Mucosa of stomach (tissue), 1 donor: ENCODE measurements around the gene SLC4A11.

Experiments used
- H3K27me3 ChIP-seq: one replicate; pipeline ENCODE4 v1.7.0; 2013; ENCODE audit warnings: mild to moderate bottlenecking, low read length; ENCODE audit not compliant: control insufficient read depth, insufficient read depth
- H3K36me3 ChIP-seq: one replicate; pipeline ENCODE4 v1.7.0; 2013; ENCODE audit warnings: low read length; ENCODE audit not compliant: control insufficient read depth, insufficient read depth
- H3K4me1 ChIP-seq: one replicate; pipeline ENCODE4 v1.7.0; 2013; ENCODE audit warnings: mild to moderate bottlenecking, low read length; ENCODE audit not compliant: control insufficient read depth, insufficient read depth
- H3K4me3 ChIP-seq: one replicate; pipeline ENCODE4 v1.7.0; 2013; ENCODE audit warnings: low read length
- H3K9ac ChIP-seq: one replicate; pipeline ENCODE4 v1.7.0; 2013; ENCODE audit warnings: mild to moderate bottlenecking, low read length, moderate library complexity
- H3K9me3 ChIP-seq: one replicate; pipeline ENCODE4 v1.7.0; 2013; ENCODE audit warnings: mild to moderate bottlenecking, low read length, moderate library complexity; ENCODE audit not compliant: control insufficient read depth
- donor health status: Pancreatic carcinoma.

Gene SLC4A11

GRCh38 chr20:3239026-3239866 is at the start of gene SLC4A11:
SLC4A11 (minus strand) TSS chr20:3239190; CDS start chr20:3239137, 53 bp downstream.
- H3K4me3 ChIP-seq = peak within 1 kb of the TSS; percentile 60
- no peaks in the 10 kb centered on the region for H3K9me3 ChIP-seq
- H3K9ac ChIP-seq = peak within 1 kb of the TSS; percentile 63
- H3K27me3 ChIP-seq = peaks cover 42% of the 10 kb centered on the region
- H3K36me3 ChIP-seq = no peaks in the 10 kb centered on the region
- peaks cover 6% of the 10 kb centered on the region for H3K4me1 ChIP-seq

GRCh38 chr20:3283222-3283820 is 44.3 kb upstream of the SLC4A11 start:
- Histone ChIP-seq H3K4me1 (no peaks in the 10 kb centered on the region), H3K36me3 (no peaks in the 10 kb centered on the region), H3K9me3 (no peaks in the 10 kb centered on the region), H3K27me3 (no peaks in the 10 kb centered on the region), H3K4me3 (no peak overlapping the region), H3K9ac (no peak overlapping the region)

DNA sequence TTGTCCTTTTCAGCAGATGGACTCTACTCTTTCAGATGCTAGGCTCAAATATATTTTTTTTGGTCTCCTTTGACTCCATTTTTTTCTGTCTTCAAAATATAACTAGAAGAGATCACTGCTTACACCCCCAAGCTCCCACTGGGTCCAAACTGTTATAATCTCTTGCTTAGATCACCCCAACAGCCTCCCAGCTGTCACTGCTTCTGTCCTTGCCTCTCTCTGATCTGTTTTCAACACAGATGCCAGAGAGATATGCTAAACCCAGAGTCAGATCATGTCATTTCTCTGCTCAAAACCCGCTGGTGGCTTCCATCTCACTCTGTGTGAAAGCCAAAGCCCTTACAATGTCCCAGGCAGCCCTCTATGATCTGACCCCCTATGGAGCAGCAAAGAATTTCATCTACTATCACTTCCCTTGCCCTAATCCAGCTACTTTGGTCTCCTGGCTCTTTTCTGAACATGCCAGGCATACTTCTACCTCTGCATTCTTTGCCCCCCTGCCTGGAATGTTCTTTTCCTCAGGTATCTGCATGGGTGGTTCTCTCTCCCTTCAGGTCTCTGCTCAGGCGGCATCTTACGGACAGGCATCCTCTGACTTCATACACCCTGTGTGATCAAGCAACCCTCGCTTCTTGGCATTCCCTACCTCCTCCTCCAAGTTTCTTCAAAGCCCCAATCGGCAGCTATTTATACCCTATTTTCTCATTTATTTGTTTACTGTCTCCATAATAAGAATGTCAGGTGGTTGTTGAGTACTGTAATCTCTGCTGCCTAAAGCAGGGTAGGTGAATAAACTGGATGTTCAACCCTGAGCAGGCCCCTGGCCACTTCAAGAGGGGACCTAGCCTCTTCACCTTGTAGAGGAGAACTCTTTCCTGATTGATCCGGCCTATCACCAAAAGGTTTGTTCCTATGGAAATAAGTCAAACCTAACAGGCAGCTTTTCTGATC is 43.6 kb upstream of the SLC4A11 start:
- Histone ChIP-seq H3K4me1 (no peaks in the 10 kb centered on the region), H3K27me3 (no peaks in the 10 kb centered on the region), H3K9ac (no peak overlapping the region), H3K36me3 (no peaks in the 10 kb centered on the region), H3K4me3 (no peak overlapping the region), H3K9me3 (no peaks in the 10 kb centered on the region)

DNA sequence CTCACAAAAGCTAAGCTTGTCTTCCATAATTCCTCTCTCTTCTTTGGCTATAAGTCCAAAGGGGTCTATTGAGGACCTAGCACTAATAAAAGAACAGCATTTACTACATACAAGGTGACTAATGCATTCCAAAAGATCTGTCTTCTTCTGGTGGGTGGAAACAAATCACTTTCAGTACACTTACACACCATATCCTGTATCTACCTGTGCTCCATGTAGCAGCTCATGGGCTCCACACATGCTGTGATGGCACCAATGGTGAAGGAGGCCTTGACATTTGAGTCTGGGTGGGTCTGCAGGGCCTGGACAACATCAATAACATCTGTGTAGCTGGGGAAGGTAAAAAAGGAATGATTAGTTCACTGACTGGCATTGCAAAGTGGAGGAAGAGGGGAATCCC is 42.4 kb upstream of the SLC4A11 start:
- no peaks in the 10 kb centered on the region for H3K36me3 ChIP-seq
- no peaks in the 10 kb centered on the region for H3K27me3 ChIP-seq
- H3K4me3 ChIP-seq = no peak overlapping the region
- H3K9me3 ChIP-seq = no peaks in the 10 kb centered on the region
- no peaks in the 10 kb centered on the region for H3K4me1 ChIP-seq
- no peak overlapping the region for H3K9ac ChIP-seq

DNA sequence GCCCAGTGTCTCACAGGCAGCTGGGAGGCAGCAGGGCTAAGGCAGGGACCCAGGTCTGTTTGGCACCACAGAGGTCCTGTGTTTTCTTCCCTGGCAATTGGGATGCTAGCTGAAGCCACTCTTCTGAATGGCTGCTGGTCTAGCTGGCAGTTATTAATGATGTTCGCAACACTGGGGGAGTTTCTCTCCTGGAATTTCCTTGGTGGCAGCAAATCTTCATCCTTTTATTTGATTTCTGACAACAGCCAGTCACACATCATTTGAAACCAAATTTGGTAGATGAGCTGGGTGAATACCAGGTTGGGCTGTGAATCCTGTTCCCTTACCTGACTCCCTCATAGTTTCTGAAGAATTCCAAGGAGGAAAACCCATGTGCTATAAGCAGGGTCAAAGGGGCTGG is 40.8 kb upstream of the SLC4A11 start:
- Histone ChIP-seq H3K9me3 (no peaks in the 10 kb centered on the region), H3K4me3 (no peak overlapping the region), H3K9ac (no peak overlapping the region), H3K4me1 (no peaks in the 10 kb centered on the region), H3K36me3 (no peaks in the 10 kb centered on the region), H3K27me3 (no peaks in the 10 kb centered on the region)

- no peaks in the 10 kb centered on the region for H3K27me3 ChIP-seq
- H3K4me3 ChIP-seq = no peak overlapping the region
- no peaks in the 10 kb centered on the region for H3K9me3 ChIP-seq
- no peaks in the 10 kb centered on the region for H3K4me1 ChIP-seq
- H3K9ac ChIP-seq = no peak overlapping the region
- H3K36me3 ChIP-seq = no peaks in the 10 kb centered on the region
Observed at GRCh38 chr20:3277686-3278465, 38.9 kb upstream of the SLC4A11 start.

- H3K4me3 ChIP-seq = no peak overlapping the region
- no peaks in the 10 kb centered on the region for H3K9me3 ChIP-seq
- no peaks in the 10 kb centered on the region for H3K4me1 ChIP-seq
- H3K36me3 ChIP-seq = no peaks in the 10 kb centered on the region
- no peak overlapping the region for H3K9ac ChIP-seq
- no peaks in the 10 kb centered on the region for H3K27me3 ChIP-seq
Observed at GRCh38 chr20:3276680-3277015, 37.7 kb upstream of the SLC4A11 start.

DNA sequence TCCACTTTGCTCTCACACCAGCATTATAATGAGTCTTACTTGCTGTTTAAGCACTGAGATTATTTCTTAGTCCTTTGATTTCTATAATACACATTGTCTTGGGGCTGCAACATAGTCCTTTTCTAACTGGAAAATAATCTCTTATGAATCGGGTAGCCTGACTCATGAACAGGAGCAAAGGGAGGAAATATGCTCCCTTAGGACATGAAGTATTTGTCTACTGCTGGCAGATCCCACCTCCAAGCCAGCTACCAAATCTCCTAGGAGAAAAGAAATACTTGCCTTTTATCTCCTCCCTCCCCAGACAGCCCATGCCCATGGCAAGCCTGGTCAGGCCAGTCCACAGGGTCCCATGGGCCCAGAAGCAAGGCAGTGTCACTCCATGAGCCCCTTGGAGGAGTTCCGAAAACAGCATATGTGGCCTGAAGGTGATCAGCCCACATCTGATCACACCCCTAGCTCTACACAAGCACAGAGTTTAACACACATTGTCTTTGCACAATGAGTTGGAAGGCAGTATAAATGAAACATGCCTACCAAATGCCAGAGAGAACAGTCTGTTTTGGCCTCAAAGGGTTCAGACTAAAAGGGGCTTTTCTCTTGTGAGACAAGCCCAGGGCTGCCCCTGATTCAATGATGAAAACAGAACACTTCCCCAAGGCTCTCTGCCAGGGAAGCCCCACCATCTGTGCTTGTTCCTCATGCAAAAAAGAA is 37.1 kb upstream of the SLC4A11 start:
- Histone ChIP-seq H3K9me3 (no peaks in the 10 kb centered on the region), H3K27me3 (no peaks in the 10 kb centered on the region), H3K9ac (no peak overlapping the region), H3K4me3 (no peak overlapping the region), H3K36me3 (no peaks in the 10 kb centered on the region), H3K4me1 (no peaks in the 10 kb centered on the region)

GRCh38 chr20:3275064-3275935 is 36.3 kb upstream of the SLC4A11 start:
- Histone ChIP-seq H3K36me3 (peaks cover 3% of the 10 kb centered on the region), H3K9ac (no peak overlapping the region)

GRCh38 chr20:3273371-3273770 is 34.4 kb upstream of the SLC4A11 start:
- Histone ChIP-seq H3K36me3 (peaks cover 6% of the 10 kb centered on the region), H3K4me3 (no peak overlapping the region), H3K4me1 (no peaks in the 10 kb centered on the region), H3K9ac (no peak overlapping the region), H3K9me3 (no peaks in the 10 kb centered on the region), H3K27me3 (no peaks in the 10 kb centered on the region)

More at GRCh38 chr20:3275064-3275935, 36.3 kb upstream of the SLC4A11 start:
- Histone ChIP-seq H3K9me3 (no peaks in the 10 kb centered on the region), H3K27me3 (no peaks in the 10 kb centered on the region), H3K4me1 (no peaks in the 10 kb centered on the region), H3K4me3 (no peak overlapping the region)
